ENCODE measurements around the gene MAB21L3.

The MAB21L3 gene

DNA sequence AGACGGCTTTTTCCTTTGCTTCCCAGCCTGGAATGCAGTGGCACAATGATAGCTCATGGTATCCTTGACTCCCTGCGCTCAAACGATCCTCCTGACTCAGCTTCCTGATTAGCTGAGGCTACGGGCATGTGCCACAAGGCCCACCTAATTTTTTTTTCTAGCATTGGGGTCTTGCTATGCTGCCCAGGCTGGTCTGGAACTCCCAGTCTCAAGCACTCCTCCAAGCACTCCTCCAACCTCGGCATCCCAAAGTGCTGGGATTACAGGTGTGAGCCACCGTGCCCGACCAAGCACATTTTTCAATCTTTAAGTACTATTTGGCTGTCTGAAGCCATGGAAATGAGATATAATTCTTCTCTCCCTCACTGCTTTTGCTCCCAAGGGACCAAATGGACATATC is 58.7 kb downstream of the MAB21L3 start:
- H3K4me3 ChIP-seq (ENCODE audit: low read depth in 1 of 2, low read length in 2 of 2): no peak overlapping the region
- H3K27me3 ChIP-seq (ENCODE audit: control insufficient read depth in 1 of 2, insufficient read depth in 2 of 2, low read length in 2 of 2): no peaks in the 10 kb centered on the region
- H3K4me1 ChIP-seq (ENCODE audit: control insufficient read depth in 1 of 2, insufficient read depth in 2 of 2, low read length in 2 of 2): peaks cover 18 to 19% of the 10 kb centered on the region in 2 donors
- H3K36me3 ChIP-seq (ENCODE audit: control insufficient read depth in 1 of 2, insufficient read depth in 2 of 2, low read length in 2 of 2): no peaks in the 10 kb centered on the region
- no peak overlapping the region for H3K9ac ChIP-seq (ENCODE audit: low read depth in 1 of 2, low read length in 2 of 2)
- H3K27ac ChIP-seq (ENCODE audit: low read depth, low read length): no peak overlapping the region
- no peaks in the 10 kb centered on the region for H3K9me3 ChIP-seq (ENCODE audit: control insufficient read depth in 1 of 2, low read length in 2 of 2)

DNA sequence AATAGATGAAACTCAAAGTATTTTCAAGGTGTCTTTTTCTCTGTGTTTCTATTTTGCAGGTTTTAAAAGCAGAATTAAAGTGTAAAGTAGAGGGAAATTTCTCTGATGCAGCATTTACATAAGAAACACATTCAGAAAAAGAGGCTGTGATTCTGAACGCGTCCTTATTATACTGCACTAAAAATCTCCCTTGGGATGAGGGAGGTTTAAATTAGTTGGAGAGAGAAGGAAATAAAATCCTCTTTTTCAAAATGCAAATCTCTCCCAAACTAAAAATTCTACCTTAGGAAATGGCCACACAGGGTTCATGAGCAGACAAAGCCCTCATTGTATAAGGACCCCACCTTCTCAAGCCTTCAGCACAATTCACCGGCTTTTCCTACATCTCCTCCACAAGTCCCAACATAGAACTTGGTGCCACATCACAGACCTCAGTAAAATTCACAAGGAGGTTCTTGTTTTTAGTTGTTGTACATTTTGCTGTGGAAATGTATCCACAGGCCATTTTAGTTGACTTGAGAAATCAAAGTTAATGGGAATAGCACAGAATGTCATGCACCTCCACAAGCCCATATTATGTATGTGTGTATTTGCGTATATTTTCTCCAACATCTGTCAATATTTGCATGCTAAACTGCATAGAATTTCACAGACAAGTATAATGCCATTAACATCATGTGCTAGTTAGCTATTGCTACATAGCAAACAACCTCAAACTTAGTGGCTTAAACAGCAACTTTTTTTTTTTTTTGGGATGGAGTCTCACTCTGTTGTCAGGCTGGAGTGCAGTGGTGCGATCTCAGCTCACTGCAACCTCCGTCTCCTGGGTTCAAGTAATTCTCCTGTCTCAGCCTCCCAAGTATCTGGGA is 59.8 kb downstream of the MAB21L3 start:
- no peak overlapping the region for H3K27ac ChIP-seq (ENCODE audit: low read depth, low read length)
- no peaks in the 10 kb centered on the region for H3K27me3 ChIP-seq (ENCODE audit: control insufficient read depth in 1 of 2, insufficient read depth in 2 of 2, low read length in 2 of 2)
- peaks cover 18 to 24% of the 10 kb centered on the region in 2 donors for H3K4me1 ChIP-seq (ENCODE audit: control insufficient read depth in 1 of 2, insufficient read depth in 2 of 2, low read length in 2 of 2)
- H3K9me3 ChIP-seq (ENCODE audit: control insufficient read depth in 1 of 2, low read length in 2 of 2): no peaks in the 10 kb centered on the region
- no peak overlapping the region for H3K4me3 ChIP-seq (ENCODE audit: low read depth in 1 of 2, low read length in 2 of 2)
- no peaks in the 10 kb centered on the region for H3K36me3 ChIP-seq (ENCODE audit: control insufficient read depth in 1 of 2, insufficient read depth in 2 of 2, low read length in 2 of 2)
- no peak overlapping the region for H3K9ac ChIP-seq (ENCODE audit: low read depth in 1 of 2, low read length in 2 of 2)

DNA sequence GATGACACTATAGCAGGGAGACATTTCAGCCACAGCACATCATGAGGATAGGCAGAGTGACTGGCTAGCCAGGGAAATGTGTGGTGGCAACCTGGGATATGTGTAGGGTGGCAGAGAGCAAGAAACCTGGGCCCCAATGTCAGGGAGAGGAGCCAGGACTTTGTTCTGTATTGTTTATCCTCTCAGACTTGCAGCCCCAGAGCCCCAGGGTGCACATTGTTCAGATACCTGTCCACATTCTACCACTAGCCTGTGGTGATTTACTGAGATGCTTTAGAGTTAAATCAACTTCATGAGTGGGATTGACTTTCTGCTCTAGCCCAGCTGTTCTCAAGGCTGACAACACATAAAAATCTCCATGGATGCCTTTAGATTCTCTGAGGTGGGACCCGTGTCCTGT is 61.5 kb downstream of the MAB21L3 start:
- no peaks in the 10 kb centered on the region for H3K27me3 ChIP-seq (ENCODE audit: control insufficient read depth in 1 of 2, insufficient read depth in 2 of 2, low read length in 2 of 2)
- no peak overlapping the region for H3K4me3 ChIP-seq (ENCODE audit: low read depth in 1 of 2, low read length in 2 of 2)

DNA sequence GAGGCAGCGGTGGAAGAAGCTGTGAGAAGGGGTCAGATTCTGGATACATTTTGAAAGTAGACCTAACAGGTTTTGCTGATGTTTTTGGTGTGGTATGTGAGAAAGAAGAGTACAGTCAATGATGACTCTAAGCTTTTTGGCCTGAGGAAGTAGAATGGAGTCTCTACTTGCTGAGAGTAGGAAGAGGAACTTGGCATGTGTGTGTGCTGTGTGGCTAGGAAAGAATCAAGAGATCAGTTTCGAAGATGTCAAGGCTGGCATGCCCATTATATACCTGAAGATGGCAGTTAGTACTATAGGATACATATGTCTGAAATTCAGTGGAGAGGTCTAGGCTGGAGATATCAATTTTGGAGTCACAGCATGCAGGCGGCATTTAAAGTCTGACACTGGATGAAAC is 64.4 kb downstream of the MAB21L3 start:
- peaks cover 22 to 43% of the 10 kb centered on the region in 2 donors for H3K4me1 ChIP-seq (ENCODE audit: control insufficient read depth in 1 of 2, insufficient read depth in 2 of 2, low read length in 2 of 2)
- no peaks in the 10 kb centered on the region for H3K9me3 ChIP-seq (ENCODE audit: control insufficient read depth in 1 of 2, low read length in 2 of 2)
- H3K4me3 ChIP-seq (ENCODE audit: low read depth in 1 of 2, low read length in 2 of 2): no peak overlapping the region
- H3K36me3 ChIP-seq (ENCODE audit: control insufficient read depth in 1 of 2, insufficient read depth in 2 of 2, low read length in 2 of 2): no peaks in the 10 kb centered on the region
- H3K27ac ChIP-seq (ENCODE audit: low read depth, low read length): no peak overlapping the region
- H3K27me3 ChIP-seq (ENCODE audit: control insufficient read depth in 1 of 2, insufficient read depth in 2 of 2, low read length in 2 of 2): no peaks in the 10 kb centered on the region
- H3K9ac ChIP-seq (ENCODE audit: low read depth in 1 of 2, low read length in 2 of 2): no peak overlapping the region

More for the DNA sequence above, 61.5 kb downstream of the MAB21L3 start:
- H3K27ac ChIP-seq (ENCODE audit: low read depth, low read length): no peak overlapping the region
- H3K9me3 ChIP-seq (ENCODE audit: control insufficient read depth in 1 of 2, low read length in 2 of 2): no peaks in the 10 kb centered on the region
- no peaks in the 10 kb centered on the region for H3K36me3 ChIP-seq (ENCODE audit: control insufficient read depth in 1 of 2, insufficient read depth in 2 of 2, low read length in 2 of 2)
- no peak overlapping the region for H3K9ac ChIP-seq (ENCODE audit: low read depth in 1 of 2, low read length in 2 of 2)
- H3K4me1 ChIP-seq (ENCODE audit: control insufficient read depth in 1 of 2, insufficient read depth in 2 of 2, low read length in 2 of 2): peaks cover 11 to 26% of the 10 kb centered on the region in 2 donors

DNA sequence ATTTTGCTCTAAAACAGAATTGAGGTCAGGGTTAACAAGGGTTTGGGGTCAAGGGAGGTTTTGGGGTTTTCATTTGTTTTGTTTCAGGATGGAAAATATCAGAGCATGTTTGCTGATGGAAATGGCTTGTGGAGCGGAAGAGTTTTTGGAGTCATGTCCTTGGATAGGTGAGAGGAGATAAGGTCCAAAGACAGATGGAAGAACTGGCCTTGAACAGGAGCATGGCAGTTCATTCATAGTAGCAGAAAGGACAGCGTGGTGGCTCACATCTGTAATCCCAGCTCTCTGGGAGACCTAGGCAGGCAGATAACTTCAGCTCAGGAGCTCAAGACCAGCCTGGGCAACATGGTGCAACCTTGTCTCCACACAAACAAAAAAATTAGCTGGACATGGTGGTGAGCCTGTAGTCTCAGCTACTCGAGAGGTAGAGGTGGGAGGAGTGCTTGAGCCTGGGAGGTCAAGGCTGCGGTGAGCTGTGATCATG is 65.1 kb downstream of the MAB21L3 start:
- no peak overlapping the region for H3K4me3 ChIP-seq (ENCODE audit: low read depth in 1 of 2, low read length in 2 of 2)
- H3K9ac ChIP-seq (ENCODE audit: low read depth in 1 of 2, low read length in 2 of 2): no peak overlapping the region
- no peak overlapping the region for H3K27ac ChIP-seq (ENCODE audit: low read depth, low read length)
- H3K27me3 ChIP-seq (ENCODE audit: control insufficient read depth in 1 of 2, insufficient read depth in 2 of 2, low read length in 2 of 2): no peaks in the 10 kb centered on the region
- no peaks in the 10 kb centered on the region for H3K36me3 ChIP-seq (ENCODE audit: control insufficient read depth in 1 of 2, insufficient read depth in 2 of 2, low read length in 2 of 2)
- H3K9me3 ChIP-seq (ENCODE audit: control insufficient read depth in 1 of 2, low read length in 2 of 2): no peaks in the 10 kb centered on the region
- H3K4me1 ChIP-seq (ENCODE audit: control insufficient read depth in 1 of 2, insufficient read depth in 2 of 2, low read length in 2 of 2): peaks cover 22 to 43% of the 10 kb centered on the region in 2 donors

DNA sequence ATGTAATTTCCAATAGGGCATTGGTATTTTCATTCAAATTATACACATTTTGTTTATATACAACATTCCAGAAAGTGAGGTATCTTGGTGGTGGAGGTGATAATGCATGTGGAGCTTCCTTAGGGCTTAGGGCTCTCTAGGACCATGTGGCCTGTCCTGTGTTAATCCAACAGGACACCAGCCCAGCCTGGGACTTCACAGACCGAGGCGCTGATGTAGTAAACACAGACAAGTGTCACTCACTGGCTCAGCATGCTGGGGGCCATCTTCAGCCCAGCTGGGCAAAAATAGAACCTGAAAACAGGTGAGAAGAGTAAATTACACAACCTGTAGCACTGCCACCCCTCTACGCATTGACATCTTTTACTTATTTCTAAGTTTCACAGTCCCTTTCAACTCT is 66.7 kb downstream of the MAB21L3 start:
- no peaks in the 10 kb centered on the region for H3K27me3 ChIP-seq (ENCODE audit: control insufficient read depth in 1 of 2, insufficient read depth in 2 of 2, low read length in 2 of 2)
- peaks cover 22 to 43% of the 10 kb centered on the region in 2 donors for H3K4me1 ChIP-seq (ENCODE audit: control insufficient read depth in 1 of 2, insufficient read depth in 2 of 2, low read length in 2 of 2)
- no peak overlapping the region for H3K4me3 ChIP-seq (ENCODE audit: low read depth in 1 of 2, low read length in 2 of 2)
- H3K9ac ChIP-seq (ENCODE audit: low read depth in 1 of 2, low read length in 2 of 2): no peak overlapping the region
- no peaks in the 10 kb centered on the region for H3K9me3 ChIP-seq (ENCODE audit: control insufficient read depth in 1 of 2, low read length in 2 of 2)
- no peaks in the 10 kb centered on the region for H3K36me3 ChIP-seq (ENCODE audit: control insufficient read depth in 1 of 2, insufficient read depth in 2 of 2, low read length in 2 of 2)
- no peak overlapping the region for H3K27ac ChIP-seq (ENCODE audit: low read depth, low read length)

DNA sequence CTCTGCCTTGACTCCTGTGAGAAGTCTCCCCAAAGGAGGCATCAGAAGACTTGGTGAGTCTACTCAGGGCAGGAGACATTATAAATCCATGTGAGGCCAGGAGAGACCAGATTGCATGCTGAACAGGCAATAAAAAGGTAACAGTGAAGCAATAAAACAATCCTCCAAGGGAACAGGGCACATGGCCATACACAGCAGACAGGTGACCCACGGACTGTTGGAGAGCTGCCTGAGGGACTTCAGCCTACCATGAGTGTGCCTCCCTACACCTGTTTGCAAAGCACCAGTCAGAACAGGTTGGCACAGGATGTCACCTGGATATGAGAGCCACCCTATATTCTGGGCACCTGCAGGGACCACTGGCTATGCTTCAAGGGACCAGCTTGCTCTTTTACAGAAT is 67.6 kb downstream of the MAB21L3 start:
- Histone ChIP-seq H3K4me3 (ENCODE audit: low read depth in 1 of 2, low read length in 2 of 2) (no peak overlapping the region), H3K9ac (ENCODE audit: low read depth in 1 of 2, low read length in 2 of 2) (no peak overlapping the region), H3K27me3 (ENCODE audit: control insufficient read depth in 1 of 2, insufficient read depth in 2 of 2, low read length in 2 of 2) (no peaks in the 10 kb centered on the region), H3K36me3 (ENCODE audit: control insufficient read depth in 1 of 2, insufficient read depth in 2 of 2, low read length in 2 of 2) (no peaks in the 10 kb centered on the region), H3K4me1 (ENCODE audit: control insufficient read depth in 1 of 2, insufficient read depth in 2 of 2, low read length in 2 of 2) (peaks cover 22 to 42% of the 10 kb centered on the region in 2 donors), H3K9me3 (ENCODE audit: control insufficient read depth in 1 of 2, low read length in 2 of 2) (no peaks in the 10 kb centered on the region), H3K27ac (ENCODE audit: low read depth, low read length) (peak overlapping the region; percentile 16)

DNA sequence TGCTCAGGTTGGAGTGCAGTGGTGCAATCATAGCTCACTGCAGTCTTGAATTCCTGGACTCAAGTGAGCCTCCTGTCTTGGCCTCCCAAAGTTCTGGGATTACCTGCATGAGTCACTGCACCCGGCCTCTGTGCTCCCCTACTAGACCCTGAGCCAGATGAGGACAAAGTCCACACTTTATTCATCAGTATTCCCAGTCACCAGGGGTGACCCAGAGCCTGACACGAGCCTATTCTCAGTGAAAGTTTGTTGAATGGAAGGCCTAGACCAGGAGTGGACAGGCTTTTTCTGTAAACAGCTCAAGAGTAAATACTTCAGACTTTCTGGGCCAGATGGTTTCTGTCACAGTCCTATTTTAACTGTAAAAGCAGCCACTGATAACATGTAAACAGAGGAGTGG is 68.2 kb downstream of the MAB21L3 start:
- Histone ChIP-seq H3K4me1 (ENCODE audit: control insufficient read depth in 1 of 2, insufficient read depth in 2 of 2, low read length in 2 of 2) (peaks cover 22 to 36% of the 10 kb centered on the region in 2 donors), H3K9me3 (ENCODE audit: control insufficient read depth in 1 of 2, low read length in 2 of 2) (no peaks in the 10 kb centered on the region), H3K27ac (ENCODE audit: low read depth, low read length) (peak overlapping the region; percentile 16), H3K4me3 (ENCODE audit: low read depth in 1 of 2, low read length in 2 of 2) (no peak overlapping the region), H3K36me3 (ENCODE audit: control insufficient read depth in 1 of 2, insufficient read depth in 2 of 2, low read length in 2 of 2) (no peaks in the 10 kb centered on the region), H3K9ac (ENCODE audit: low read depth in 1 of 2, low read length in 2 of 2) (no peak overlapping the region), H3K27me3 (ENCODE audit: control insufficient read depth in 1 of 2, insufficient read depth in 2 of 2, low read length in 2 of 2) (no peaks in the 10 kb centered on the region)

DNA sequence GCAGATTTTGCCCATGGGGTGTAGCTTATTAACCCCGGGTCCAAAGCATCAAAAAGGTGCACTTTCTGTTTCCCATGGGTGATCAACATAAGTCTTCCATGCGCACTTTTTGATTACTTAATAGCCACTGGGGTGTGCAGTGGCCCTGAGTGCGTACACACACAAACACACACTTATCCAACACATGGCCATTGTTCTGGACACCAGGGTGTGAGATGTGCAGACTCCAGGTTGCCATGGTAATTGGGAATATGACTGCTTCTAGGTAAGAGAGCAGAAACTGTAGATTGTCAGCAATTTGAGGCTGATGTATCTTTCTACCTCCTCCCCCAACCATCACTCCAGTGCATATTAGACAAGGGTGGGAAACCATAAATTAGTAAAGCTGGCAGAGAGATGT is 68.8 kb downstream of the MAB21L3 start:
- H3K9ac ChIP-seq (ENCODE audit: low read depth in 1 of 2, low read length in 2 of 2): no peak overlapping the region
- H3K4me1 ChIP-seq (ENCODE audit: control insufficient read depth in 1 of 2, insufficient read depth in 2 of 2, low read length in 2 of 2): peaks cover 22 to 31% of the 10 kb centered on the region in 2 donors
- no peak overlapping the region for H3K4me3 ChIP-seq (ENCODE audit: low read depth in 1 of 2, low read length in 2 of 2)
- H3K36me3 ChIP-seq (ENCODE audit: control insufficient read depth in 1 of 2, insufficient read depth in 2 of 2, low read length in 2 of 2): no peaks in the 10 kb centered on the region
- H3K9me3 ChIP-seq (ENCODE audit: control insufficient read depth in 1 of 2, low read length in 2 of 2): no peaks in the 10 kb centered on the region
- H3K27me3 ChIP-seq (ENCODE audit: control insufficient read depth in 1 of 2, insufficient read depth in 2 of 2, low read length in 2 of 2): no peaks in the 10 kb centered on the region
- no peak overlapping the region for H3K27ac ChIP-seq (ENCODE audit: low read depth, low read length)

DNA sequence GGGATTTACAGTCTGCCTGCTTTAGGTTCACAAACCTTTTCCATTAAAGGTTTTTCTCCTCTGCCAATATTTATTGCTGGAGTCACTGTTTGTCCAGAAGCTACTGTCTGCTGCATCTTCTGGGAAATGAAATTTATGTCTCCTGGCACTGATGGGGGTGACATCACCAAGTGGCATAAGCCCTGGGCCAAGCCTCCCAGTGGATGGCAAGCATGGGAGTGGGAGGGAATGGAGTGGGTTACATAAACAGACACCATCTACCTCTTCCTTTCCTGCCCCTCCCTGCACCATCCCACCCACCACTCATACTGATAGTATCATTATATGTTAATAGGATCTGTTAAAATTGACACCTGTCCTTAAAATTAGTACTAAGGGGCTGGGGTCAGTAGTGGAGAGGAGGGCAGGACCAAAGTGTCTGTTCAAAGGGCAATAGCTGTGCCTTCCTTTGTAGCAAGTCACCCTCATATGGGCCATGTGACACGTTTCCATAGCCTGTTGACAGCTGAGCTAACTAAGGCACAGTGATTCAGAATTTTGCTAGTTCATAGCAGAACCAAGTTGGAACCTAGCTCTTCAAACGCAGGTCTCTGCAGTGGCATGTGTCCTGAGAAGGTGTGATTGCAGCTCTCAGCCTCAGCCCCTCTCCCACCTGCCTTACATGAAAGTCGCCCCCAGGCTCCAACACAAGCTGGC is 71.0 kb downstream of the MAB21L3 start:
- Histone ChIP-seq H3K9ac (ENCODE audit: low read depth in 1 of 2, low read length in 2 of 2) (no peak overlapping the region), H3K27me3 (ENCODE audit: control insufficient read depth in 1 of 2, insufficient read depth in 2 of 2, low read length in 2 of 2) (no peaks in the 10 kb centered on the region)

More for the DNA sequence above, 71.0 kb downstream of the MAB21L3 start:
- H3K9me3 ChIP-seq (ENCODE audit: control insufficient read depth in 1 of 2, low read length in 2 of 2): no peaks in the 10 kb centered on the region
- H3K36me3 ChIP-seq (ENCODE audit: control insufficient read depth in 1 of 2, insufficient read depth in 2 of 2, low read length in 2 of 2): no peaks in the 10 kb centered on the region
- H3K27ac ChIP-seq (ENCODE audit: low read depth, low read length): no peak overlapping the region
- H3K4me1 ChIP-seq (ENCODE audit: control insufficient read depth in 1 of 2, insufficient read depth in 2 of 2, low read length in 2 of 2): peaks cover 22 to 26% of the 10 kb centered on the region in 2 donors
- no peak overlapping the region for H3K4me3 ChIP-seq (ENCODE audit: low read depth in 1 of 2, low read length in 2 of 2)
